GM12892 (cell line): ENCODE measurements around the gene TMIGD3.

Experiments used
- DNase-seq: peaks from one replicate; pipeline ENCODE4 v3.0.0; 2011; ENCODE audit not compliant: insufficient read length
- FAIRE-seq: peaks from 2 replicates; lab custom pipeline; 2011; peaks lifted over from hg19 to GRCh38; lab: Jason Lieb, UNC
- POLR2A ChIP-seq: IDR thresholded peaks from 2 replicates; pipeline ENCODE4 v1.6.1; 2011; ENCODE audit warnings: low read depth, low read length, control low read depth
- POLR2AphosphoS5 ChIP-seq: IDR thresholded peaks from 2 replicates; pipeline ENCODE4 v1.6.1; 2011; ENCODE audit warnings: low read depth, low read length, control low read depth
- TAF1 ChIP-seq: IDR thresholded peaks from 2 replicates; pipeline ENCODE4 v1.6.1; 2011; ENCODE audit warnings: low read depth, mild to moderate bottlenecking, control low read depth, low read length, borderline replicate concordance

TMIGD3 gene

GRCh38 chr1:111517469-111518225 lies 14.2 kb upstream of the TMIGD3 start:
- FAIRE-seq (peak; percentile 81), DNase-seq (no peak)

DNA sequence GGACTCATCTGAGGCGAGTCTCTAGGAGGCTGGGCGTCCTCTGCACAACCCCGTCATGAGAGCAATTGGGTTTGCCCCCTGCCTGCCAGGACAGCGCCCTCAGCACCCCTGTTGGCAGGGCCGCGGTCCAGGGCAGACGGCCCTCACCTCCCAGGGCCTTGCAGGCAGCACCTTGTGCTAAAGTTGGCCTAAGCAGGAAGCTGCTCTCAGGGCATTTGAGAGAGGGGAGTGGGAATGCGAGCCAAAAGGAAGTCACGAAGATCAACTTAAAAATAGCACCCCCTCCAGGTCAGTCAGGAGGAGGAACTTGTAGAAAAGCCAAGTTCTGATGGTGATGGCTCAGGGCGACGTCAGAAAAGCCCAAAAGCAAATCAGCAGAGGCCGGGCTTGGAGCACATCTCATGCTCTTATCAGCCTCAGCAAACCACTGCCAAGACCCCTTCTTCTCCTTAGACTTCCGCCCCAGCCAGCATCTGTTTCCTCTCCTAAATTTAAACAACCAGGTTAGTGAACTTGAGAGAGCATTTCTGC lies 12.6 kb upstream of the TMIGD3 start:
- TF ChIP-seq POLR2AphosphoS5 (no peak), POLR2A (no peak), TAF1 (no peak)
- peak; percentile 83 for FAIRE-seq
- DNase-seq: no peak

More at GRCh38 chr1:111517469-111518225, 14.2 kb upstream of the TMIGD3 start:
- TF ChIP-seq POLR2A (no peak), TAF1 (no peak), POLR2AphosphoS5 (no peak)

GRCh38 chr1:111515291-111516004 lies 12.0 kb upstream of the TMIGD3 start:
- TF ChIP-seq TAF1 (no peak), POLR2AphosphoS5 (no peak), POLR2A (no peak)
- FAIRE-seq (no peak), DNase-seq (no peak)

DNA sequence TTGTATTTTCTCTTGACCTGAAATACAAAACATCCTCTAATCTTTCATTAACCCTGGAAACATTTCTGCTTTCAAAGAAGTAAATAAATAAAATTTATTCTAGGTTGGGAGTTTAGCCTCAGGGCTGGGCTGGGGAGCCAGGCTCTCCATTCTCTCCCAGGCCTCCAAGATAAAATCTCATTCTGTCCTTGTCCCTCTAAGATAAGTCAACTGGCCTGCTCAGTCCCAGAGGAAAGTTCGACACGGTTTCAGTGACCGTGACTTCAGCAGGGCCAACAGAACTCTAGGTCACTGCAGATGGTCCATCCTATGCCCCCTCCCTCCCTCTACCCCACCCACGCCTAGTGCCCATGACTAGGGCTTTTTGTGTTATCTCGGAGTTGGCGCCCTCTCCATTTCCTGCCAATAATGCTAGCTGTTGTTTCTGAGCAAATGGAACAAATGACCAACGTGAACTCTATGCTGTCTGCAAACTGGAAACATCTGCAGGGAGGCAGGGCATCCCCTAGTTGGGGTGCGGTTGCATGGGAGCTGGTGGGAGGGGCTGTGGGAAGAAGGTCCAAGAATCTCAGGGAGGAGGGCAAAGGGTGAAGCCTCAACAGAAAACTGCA lies 10.1 kb upstream of the TMIGD3 start:
- DNase-seq: no peak
- no peak for FAIRE-seq
- TF ChIP-seq TAF1 (no peak), POLR2AphosphoS5 (no peak), POLR2A (no peak)

GRCh38 chr1:111512931-111513330 lies 9.5 kb upstream of the TMIGD3 start:
- TF ChIP-seq TAF1 (no peak), POLR2A (no peak), POLR2AphosphoS5 (no peak)
- FAIRE-seq: no peak
- DNase-seq: no peak

GRCh38 chr1:111512132-111512889 lies 8.9 kb upstream of the TMIGD3 start:
- no peak for FAIRE-seq
- TF ChIP-seq POLR2AphosphoS5 (no peak), POLR2A (no peak), TAF1 (no peak)
- DNase-seq: no peak

- TF ChIP-seq TAF1 (no peak), POLR2A (no peak), POLR2AphosphoS5 (no peak)
- FAIRE-seq: no peak
- no peak for DNase-seq
Measured at GRCh38 chr1:111511370-111511769, 7.9 kb upstream of the TMIGD3 start.

DNA sequence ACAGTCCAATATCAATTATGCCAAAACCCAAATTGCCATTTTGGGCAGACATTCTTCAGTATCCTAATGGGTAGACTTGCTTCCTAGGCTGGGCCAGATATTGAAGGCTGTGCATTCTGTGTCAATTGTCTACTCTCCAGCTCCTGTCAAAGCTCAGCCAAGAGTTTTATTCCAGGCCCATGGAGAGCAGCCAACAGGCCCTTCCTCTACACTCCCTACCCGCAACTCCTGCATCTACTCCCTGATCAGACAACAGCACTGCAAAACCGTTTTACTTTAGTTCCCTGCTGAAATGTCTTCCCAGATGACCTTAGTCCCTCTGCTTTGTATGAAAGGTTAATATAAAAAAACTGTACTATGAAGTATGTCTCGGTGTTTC lies 6.6 kb upstream of the TMIGD3 start:
- TF ChIP-seq POLR2AphosphoS5 (no peak), TAF1 (no peak), POLR2A (no peak)
- DNase-seq: no peak
- FAIRE-seq: no peak

DNA sequence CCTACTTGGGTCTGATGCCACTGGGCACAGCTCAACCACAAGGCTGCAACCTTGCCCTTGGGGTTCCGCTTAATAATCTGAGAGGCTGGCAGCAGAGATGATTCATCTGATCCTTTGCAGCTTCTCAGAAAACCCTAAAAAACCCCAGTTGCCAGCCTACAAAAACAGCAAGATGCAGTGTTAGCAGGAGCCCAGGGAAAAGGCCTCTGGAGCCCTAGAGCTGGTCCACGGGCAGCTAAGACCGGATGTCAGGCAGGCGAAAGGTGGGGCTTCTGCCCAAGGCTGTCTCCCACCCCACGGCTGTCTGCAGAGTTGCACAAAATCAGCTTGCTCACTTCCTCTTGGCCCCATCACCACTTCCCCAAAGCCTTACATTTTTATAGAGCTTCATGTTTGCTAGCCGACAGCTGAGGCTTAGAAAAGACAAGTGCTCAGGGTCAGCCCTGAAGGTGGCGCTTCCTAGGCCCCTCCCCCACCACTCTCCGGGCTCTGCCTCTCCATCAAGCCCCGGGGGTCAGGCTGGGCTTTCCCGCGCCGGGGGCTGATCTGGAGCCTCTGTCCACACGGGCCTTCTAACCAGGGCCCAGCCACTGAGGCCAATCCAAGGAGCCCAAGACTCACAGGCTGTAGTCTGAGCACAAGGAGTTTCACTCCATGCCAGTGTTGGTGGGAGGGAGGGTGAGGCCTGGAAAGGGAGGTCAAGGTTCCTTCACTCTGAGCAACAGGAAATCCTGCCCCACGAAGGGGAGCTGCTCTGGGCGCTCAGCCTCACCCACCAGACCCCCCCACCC lies 4.2 kb upstream of the TMIGD3 start:
- peak; percentile 49; the same call in 1 of the 2 replicates for TF ChIP-seq POLR2A
- TF ChIP-seq POLR2AphosphoS5: 0 out of 2 replicates have a peak, but pooled peaks have one; percentile 19
- TF ChIP-seq TAF1: peak; percentile 60; the same call in 1 of the 2 replicates
- FAIRE-seq: no peak
- peak; percentile 41 for DNase-seq

GRCh38 chr1:111506561-111506960 lies 3.1 kb upstream of the TMIGD3 start:
- TF ChIP-seq POLR2A (no peak), POLR2AphosphoS5 (no peak), TAF1 (no peak)
- FAIRE-seq (peak; percentile 27), DNase-seq (no peak)
